Activated CD4-positive, alpha-beta T cell treated with anti-CD3 and anti-CD28 coated beads for 4 hours (primary cell): ENCODE measurements around the gene PAPOLG.
"Not testable (repeated sequence)": the region's sequence is repeated elsewhere in the genome, so short reads cannot be mapped to it uniquely, and the experiment has no call there.

Experiments used
- DNase-seq, 2 donors: peaks; one replicate each; pipeline ENCODE4 v3.0.0-alpha.2; 2020

Gene PAPOLG

DNA sequence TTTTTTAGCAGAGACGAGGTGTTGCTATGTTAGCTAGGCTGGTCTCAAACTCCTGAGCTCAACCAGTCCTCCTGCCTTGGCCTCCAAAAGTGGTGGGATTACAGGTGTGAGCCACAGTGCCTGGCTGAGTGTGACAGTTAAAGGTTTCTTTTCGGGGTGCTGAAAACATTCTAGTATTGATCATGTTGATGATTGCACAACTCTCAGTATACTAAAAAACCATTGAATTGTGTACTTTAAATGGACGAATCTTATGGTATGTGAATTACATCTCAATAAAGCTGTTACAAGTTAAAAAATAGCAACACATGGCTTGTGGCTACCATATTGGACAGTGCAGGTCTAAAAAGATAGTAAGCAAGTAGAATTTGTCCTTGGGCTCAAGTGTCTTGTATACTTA, 22.3 kb downstream of the PAPOLG start:
- no peak for DNase-seq

DNA sequence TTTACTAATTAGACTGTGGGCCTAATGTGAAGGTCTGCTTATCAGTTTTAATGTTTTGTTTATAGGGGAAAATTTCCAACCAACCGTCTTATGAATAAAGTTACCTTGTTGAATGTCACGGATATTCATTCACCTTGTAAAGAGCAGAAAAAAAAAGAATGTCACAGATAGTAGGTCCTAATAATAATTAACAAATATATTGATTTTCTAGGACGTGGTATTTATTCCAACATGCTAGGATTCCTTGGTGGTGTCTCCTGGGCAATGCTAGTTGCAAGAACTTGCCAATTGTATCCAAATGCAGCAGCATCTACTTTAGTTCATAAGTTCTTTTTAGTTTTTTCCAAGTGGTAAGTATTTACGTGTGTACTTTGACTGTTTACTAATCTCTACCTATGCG, 23.4 kb downstream of the PAPOLG start:
- no peak for DNase-seq

DNA sequence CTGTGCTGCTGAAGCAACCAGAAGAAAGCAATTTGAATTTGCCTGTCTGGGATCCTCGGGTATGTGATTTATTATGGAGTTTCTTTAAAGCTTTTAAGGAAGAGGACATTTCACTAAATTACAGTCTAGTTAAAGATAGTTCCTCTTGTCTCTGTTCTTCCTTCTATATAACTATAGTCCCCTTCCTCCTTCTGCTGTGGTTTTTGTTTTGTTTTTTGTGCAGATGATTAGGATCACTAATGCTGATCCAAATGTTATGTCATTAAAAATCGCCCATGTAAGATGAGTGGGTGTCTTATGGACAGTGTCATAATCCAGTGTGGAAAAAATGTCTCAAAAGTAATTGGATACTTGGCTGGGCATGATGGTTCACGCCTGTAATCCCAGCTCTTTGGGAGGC, 24.7 kb downstream of the PAPOLG start:
- no peak for DNase-seq

DNA sequence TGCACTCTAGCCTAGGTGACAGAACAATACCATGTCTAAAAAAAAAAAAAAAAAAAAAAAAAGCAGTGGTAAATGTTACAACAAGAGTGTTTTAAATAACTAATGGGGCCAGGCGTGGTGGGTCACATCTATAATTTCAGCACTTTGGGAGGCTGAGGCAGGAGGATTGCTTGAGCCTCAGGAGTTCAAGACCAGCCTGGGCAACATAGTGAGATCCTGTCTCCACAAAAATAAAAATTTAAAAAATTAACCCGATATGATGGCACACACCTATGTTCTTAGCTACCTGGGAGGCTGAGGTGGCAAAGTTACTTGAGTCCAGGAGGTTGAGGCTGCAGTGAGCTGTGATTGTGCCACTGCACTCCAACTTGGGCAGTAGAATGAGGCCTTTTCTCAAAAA, 37.1 kb downstream of the PAPOLG start:
- no peak for DNase-seq

DNA sequence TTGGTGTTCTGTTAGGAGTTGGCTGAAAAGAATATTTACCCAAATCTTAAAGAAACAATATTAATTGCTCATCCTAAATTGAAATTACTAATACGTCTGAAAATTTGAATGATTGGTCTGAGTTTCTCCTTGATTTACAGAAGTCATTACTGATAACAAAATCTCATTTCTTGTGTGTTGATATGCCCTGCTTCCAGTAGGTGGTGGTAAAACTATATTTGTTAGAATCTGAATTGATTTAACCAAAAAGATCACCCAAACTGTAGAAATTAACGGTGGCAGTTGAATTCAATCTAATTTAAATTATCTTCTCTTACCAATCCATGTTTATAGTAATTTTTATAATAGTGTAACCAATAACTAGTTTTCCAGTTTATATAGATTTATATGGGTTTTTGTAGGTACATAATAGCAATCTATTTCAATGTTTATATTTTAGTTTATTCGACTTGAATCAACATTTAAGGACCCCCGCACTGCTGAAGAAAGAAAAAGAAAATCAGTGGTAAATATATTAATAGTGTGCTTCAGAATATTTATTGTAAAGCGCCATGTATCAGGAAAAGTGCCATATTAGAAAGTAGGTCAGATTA, 38.3 kb downstream of the PAPOLG start:
- DNase-seq: no peak

DNA sequence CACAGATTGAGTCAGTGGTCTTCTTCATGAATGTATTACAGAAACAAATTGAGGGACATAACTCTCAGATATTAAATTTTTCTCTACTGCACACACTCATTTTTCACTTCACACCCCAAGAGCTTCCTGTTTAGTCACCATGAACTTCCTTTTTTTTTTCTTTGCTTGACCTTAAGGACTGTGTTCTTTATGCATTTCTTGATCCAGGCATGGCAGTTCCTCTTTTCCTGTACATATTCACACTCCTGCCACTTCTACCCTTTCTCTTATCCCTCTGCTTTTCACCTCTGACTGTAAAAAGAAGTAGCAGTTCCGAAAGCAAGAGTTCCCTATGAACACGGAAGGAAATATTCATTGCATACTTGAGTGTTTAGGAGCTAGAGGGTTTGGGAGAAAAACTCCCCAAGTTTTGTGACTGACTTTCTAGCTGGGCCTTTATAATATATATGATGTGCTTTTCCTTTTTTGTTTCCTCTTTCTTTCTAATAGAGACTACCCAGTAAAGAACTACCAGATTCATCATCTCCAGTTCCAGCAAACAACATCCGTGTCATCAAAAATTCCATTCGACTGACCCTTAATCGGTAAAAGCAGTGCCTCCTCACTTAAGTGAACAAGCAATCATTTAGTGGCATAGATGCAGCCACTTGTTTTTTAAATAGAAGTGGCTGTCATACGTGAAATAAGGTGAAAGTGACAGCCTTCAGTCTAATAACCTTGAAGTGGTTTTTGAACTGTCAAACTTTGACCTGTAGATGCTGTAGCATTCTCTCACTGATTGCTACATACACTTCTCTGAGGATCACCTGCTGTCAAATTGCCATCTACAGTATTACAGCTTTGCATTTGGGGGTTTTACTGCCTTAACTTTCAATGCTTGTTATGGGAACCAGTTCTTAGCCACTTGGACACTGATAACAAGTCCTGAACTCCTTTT, 40.8 kb downstream of the PAPOLG start:
- DNase-seq: no peak

DNA sequence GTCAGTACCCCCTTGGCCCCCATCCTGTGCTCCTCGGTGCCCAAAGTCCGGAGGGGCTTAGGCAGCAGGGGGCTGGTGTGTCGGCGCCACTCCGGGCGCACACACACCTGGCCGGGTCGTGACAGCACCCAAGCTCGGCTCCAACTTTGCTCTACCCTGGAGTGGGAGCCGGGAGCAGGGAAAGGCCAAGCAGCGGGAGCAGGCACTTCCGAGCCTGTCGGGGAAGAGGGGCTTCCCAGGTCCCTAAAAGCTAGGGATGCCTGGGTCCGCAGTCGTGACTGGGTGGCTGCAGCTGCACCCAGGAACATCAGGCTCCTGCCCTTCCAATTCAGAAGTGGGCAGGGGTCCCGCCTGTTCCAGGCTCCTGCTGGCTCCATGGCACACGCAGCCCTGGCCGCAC, 48.4 kb downstream of the PAPOLG start:
- no peak for DNase-seq

DNA sequence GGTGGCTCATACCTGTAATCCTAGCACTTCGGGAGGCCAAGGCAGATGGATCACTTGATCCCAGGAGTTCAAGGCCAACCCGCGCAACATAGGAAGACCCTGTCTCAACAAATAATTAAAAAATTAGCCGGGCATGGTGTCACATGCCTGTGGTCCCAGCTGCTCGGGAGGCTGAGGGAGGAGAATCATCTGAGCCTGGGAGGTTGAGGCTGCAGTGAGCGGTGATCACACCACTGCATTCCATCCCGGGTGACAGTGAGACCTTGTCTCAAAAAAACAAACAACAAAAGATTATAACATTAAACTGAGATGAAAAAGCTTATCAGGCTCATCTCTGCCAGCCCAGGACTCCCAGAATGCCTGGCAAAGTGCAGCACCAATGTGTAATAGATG, 50.5 kb downstream of the PAPOLG start:
- no peak for DNase-seq

DNA sequence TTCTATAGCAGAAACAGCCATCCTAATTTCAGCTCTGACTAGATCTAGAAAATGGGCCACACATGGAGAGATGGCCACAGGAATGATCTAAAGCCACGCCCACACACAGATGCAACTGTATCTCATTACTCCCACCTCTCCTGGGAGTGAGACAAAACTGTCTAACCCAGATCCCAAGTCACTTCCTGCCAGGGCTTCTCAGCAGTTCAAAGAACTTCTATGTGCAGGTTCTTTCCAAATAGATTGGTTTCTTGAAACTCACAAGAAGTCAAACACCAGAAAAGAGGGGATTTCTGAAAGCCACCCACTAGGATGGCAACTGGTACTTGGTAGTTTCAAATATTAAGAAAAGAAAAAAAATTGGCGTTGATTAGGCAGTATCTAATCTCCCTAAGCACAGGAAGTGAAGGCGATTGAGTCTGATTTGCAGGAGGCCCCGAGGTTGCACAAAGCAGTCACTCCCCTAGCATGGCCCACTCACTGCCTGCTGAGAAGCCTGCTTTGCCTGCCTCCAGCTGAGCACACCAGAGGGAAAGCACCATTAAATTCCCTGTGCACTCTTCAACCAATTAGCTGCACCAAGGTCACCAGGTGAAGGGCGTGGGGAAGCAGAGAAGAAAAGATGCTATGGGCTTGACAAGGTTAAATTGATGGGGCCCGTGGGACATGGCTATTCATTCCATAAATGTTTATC, 51.1 kb downstream of the PAPOLG start:
- DNase-seq: peak; percentile 51 to 60

DNA sequence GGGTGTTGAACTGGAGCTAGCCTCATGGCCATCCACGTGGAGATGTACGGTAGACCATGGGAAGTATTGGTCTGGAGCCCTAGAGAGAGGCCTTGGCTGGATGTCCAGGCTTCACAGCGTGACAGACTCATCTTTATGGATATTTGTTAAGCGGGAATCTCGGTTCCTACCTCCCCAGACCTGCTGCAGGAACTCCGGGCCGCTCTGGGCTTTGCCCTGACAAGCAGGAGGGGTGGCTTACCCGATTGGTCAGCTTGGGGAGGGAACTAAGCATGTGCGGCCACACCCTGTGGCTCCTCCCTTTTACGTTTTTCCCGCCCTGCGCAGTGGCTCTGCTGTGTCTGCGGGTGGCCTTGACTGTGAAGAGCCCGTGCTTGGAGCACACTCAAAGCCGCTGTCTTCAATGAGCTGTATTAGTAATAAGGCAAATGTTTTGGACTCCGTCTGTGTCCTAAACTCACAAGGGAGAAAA, 52.3 kb downstream of the PAPOLG start:
- no peak for DNase-seq

DNA sequence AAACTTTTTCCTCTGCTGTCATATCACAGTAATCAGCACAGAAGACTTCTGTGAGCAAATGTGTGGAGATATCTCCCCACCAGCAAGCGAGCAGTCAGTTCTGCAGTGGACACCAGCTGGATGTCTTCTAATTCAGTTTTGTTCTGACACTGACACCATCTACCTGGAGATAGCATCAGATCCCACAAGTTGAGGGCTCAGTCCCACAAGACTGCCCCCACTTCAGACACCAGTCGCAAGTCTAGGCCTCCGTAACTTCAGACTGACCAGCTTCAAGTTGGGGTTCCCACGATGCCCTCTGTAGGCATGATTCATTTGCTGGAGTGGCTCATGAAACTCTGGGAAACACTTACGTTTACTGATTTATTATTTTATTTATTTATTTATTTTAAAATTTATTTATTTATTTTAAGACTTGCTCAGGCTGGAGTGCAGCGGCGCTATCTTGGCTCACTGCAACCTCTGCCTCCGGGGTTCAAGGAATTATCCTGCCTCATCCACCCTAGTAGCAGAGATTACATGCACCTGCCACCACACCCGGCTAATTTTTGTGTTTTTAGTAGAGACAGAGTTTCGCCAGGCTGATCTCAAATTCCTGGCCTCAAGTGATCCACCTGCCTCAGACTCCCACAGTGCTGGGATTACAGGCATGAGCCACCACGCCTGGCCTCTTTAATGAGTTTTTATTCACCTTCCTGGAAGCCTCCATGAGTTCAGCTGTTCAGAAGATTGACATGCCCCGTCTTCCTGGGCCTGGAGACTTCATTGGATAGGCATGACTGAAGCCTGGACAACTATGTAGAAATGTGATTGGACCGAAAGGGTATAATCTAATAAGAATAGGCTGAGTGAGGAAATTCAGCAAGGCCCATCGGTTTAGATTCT, 55.7 kb downstream of the PAPOLG start:
- no peak for DNase-seq

DNA sequence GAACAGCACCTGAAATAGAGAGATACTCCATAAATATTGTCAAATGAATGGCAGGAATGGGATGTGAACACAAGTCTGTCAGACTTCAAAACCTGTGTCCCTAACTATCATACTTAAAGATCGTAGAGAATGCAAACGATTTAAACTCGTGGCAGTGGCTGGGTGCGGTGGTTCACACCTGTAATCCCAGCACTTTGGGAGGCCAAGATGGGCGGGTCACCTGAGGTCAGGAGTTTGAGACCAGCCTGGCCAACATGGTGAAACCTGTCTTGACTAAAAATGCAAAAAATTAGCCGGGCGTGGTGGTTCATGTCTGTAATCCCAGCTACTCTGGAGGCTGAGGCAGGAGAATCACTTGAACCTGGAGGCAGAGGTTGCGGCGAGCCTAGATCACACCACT, 61.1 kb downstream of the PAPOLG start:
- DNase-seq: not testable (repeated sequence)

DNA sequence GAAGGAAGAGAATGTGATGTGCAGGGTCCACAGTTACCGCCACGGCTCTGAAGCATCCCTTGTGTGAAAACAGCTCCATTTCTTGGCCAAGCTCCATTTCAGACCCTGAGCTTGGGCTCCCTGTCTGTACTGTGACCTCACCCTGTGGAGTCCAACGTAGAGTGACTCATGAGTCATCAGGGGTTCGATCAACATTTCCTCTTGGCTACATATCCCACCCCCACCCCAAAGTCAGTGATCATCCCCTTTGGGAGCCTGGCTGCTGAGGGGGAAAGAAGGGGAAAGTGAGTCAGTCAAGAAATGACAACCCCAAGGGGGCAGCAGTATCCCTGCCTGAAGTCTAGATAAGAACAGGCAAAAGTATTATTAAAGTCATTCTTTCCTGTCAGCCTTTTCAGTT, 62.2 kb downstream of the PAPOLG start:
- DNase-seq: peak; percentile 71

DNA sequence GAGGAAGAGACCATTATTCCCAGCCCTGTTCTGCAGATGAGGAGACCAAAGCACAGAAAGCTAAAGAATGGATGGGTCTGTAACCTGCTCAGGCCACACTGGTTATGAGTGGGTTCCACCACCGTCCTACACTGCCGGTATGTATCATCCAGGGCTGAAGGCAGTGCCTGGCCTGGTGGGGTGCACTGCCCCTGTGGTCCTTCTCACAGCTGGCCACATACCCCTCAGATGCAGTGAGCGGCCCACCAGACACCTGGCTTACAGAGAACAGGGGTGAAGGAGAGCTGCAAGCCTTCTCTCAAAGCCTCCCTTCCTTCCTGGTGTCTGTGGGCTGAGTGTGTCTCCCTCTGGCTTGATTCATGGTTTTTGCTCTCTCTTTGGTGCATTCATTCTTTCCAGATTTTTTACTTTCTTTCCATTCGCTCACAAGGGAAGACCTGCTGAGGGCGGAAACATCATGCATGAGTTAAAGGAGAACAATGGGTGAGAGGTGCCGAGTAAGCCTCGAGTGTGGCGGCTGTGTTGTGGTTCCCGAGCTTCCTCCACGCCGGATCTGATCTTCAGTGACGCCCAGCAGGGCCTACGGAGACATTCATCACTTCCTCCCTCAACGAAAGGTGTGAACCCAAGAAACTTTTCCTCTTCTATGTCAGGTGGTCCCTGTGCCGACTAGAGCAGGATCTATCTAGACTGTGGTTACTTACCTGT, 63.2 kb downstream of the PAPOLG start:
- DNase-seq: peak; percentile 85 to 89

DNA sequence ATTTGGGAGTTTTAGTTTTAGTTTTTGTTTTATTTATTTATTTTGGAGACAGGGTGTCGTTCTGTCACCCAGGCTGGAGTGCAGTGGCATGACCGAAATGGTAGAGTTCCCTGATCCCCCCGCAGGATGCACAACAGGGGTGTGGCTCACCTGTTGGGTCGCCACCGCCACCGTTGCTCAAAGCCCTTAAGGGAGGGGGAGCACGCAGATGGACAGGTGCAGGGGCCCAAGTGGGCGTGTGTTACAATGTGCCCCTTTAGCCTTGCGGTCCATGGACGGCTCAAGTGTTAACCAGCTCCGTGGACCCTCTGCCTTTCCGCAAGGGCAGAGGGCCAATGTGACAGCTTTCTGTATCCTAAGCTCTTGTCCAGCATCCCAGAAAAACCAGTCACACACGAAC, 63.9 kb downstream of the PAPOLG start:
- DNase-seq: no peak

DNA sequence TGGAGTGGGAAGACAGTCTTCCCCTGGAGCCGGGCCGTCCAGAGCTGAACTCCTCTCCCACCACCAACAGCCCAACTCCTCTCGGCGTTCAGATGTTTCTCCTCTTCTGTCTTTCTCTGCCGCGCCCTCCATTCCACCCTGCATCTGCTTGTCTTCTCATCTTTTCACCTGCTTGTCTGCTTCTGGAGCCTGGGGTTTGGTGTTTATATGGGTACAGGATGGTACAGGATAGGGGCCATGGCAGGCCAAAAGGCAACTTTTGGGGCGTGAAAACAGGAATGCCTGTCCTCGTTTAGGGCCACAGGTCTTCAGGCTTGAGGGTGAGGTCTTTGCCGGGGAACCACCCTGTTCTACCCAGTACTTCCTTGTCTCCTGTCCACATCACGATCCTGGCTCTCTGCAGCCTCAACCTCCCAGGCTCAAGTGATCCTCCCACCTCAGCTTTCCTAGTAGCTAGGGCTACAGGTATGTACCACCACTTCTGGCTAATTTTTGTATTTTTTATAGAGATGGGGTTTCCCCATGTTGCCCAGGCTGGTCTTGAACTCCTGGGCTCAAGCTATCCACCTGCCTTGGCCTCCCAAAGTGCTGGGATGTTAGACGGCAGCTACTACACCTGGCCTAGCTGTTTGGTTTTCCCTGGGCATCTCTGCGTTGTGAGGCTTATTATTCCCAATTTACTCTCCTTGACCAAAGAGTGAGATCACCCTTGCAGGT, 64.5 kb downstream of the PAPOLG start:
- no peak for DNase-seq

DNA sequence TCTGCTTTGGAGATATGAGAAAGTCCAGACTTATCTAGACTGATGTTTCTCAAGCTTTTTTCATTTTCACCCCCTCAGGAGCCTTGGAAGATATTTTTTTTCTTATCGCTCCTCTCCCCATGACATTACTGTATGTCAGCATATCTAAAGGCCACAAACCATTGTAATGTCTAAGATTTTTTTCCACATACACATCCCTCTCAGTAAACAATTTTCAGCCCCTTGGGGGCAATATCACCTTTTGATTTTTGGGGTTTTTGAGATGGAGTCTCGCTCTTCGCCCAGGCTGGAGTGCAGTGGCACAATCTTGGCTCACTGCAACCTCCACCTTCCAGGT, 65.0 kb downstream of the PAPOLG start:
- no peak for DNase-seq

DNA sequence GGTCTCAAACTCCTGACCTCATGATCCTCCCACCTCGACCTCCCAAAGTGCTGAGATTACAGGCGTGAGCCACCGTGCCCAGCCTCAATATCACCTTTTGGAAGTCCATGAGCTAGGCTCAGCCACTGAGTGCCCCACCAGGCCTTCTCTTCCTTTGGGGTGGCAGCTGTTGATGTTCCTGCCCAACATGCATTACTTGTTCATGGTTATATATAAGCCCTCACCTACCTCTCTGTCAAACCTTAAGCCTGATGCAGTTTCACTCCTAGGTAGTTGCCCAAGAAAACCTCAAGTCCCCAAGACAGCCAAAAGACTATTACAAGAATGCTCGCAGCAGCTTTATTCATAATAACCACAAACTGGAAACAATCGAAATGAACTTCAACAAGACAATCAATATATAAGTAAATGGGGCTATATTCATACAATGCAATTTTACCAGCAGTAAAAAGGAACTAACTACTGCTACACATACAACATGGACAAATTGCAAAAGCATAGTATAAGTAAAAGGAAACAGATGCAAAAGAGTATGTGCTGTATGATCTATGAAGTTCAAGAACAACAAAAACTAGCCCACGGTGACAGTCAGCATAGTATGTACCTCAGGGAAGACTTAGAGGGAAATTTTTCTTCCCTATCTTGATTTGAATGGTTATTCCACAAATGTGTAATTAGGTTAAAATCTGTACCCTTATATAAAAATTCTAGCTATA, 65.7 kb downstream of the PAPOLG start:
- no peak for DNase-seq

DNA sequence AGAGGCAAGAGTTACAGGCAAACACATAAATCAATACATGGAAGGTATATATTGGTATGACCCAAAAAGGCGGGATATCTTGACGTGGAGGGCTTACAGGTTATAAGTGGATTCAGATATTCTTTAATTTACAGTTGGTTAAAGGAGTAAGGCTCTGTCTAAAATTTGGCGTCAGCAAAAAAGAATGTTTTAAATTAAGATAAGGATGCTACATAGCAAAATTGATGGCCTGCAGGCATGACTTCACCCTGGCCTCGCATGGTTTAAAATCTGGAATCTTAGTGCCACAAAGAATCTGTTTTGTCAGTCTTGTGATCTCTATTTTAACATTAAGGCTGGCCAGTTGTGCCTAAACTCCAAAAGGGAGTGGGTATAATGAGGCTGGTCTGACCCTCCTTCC, 66.9 kb downstream of the PAPOLG start:
- no peak for DNase-seq

DNA sequence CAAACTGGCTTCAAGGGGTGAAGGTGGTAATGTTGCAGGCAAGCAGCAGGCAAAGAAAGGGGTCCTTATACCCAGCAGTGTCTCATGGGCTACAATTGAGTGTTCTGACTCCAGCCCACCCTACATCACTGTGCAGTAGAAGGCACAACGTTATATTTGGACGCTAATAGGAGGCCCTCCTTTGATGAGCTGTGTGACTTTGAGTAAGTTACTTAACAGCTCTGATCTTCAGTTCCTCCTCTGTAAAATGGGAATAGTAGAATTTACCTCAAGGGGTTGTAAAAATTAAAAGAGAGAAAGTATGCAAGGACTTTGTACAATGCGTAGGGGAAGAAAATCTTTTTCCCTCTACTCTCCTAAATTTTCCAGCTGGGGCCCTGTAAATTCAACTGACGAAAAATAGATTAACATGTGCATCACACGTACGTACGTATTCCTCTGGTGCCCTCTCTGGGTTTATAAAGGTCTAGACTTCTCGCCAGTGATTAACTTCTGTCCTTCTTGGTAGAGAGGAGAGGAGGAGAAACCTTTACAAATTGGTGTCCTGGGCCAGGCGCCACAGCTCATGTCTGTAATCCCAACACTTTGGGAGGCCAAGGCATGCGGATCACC, 67.7 kb downstream of the PAPOLG start:
- DNase-seq: no peak
